NCI-H748 treated with DMSO at 0.1 percent for 48 hours (cell line): ENCODE data around the gene WDR81.
"Not testable (repeated sequence)": the region's sequence is repeated elsewhere in the genome, so short reads cannot be mapped to it uniquely, and the experiment has no call there.

Experiments used
- DNase-seq: peaks from one replicate; lab custom pipeline; 2025; lab: John Stamatoyannopoulos, UW

Gene WDR81

DNA sequence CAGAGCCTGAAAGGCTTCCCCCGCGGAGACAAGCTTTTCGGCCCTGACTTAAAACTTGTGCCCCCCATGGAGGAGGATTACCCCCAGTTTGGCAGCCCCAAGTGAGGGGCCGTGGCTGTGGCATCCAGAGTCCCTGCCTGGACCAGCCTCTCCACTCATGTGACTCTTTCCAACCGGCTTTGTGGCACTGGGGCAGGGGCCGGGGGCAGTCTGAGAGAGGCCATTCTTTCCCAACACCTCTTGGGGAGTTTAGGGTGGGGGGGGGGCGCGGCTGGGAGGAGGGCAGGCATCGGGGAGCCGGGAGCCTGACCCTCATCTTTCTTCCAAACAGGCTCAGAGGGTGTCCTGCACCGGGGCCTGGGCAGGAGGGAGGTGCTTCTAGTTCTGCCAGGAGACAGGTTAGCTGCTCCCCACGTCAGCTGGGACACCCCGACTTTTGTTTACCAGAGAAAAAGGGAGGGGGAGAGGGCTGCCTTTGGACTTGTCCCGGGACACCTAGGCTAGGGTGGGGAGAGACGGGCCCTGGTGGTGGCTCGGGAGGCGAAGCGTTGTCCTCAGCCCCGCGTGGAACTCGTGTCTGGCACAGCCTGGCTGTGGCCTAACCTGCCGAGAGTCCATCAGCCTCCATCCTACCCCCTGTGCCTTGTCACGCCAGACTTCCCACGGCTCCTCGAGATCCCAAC, 30.1 kb downstream of the WDR81 start:
- DNase-seq = no peak

DNA sequence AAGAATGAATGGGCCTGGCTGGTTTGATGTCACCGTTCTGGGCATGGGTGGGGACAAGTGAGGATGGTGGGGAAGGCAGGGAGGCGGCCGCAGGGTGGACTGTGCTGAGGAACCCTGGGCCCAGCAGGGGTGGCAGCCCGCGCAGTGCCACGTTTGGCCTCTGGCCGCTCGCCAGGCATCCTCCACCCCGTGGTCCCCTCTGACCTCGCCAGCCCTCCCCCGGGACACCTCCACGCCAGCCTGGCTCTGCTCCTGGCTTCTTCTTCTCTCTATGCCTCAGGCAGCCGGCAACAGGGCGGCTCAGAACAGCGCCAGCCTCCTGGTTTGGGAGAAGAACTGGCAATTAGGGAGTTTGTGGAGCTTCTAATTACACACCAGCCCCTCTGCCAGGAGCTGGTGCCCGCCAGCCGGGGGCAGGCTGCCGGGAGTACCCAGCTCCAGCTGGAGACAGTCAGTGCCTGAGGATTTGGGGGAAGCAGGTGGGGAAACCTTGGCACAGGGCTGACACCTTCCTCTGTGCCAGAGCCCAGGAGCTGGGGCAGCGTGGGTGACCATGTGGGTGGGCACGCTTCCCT, 30.8 kb downstream of the WDR81 start:
- no peak for DNase-seq

DNA sequence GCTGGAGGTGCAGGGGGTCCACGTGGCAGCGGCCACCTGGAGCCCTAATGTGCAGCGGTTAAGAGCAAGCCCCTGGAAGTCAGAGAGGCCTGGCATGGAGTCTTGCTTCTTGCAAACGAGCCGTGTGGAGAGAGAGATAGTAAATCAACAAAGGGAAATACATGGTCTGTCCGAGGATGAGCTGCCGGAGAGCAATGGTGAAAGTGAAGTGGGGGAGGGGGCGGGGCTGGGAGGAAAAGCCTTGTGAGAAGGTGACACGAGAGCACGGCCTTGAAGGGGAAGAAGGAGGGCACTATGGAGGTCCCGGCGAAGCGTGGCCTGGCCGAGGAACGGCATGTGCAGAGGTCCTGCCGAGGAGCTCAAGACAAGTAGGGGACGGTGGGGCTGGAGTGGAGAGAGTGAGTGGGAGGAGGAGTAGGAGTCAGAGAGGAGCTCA, 31.3 kb downstream of the WDR81 start:
- no peak for DNase-seq

DNA sequence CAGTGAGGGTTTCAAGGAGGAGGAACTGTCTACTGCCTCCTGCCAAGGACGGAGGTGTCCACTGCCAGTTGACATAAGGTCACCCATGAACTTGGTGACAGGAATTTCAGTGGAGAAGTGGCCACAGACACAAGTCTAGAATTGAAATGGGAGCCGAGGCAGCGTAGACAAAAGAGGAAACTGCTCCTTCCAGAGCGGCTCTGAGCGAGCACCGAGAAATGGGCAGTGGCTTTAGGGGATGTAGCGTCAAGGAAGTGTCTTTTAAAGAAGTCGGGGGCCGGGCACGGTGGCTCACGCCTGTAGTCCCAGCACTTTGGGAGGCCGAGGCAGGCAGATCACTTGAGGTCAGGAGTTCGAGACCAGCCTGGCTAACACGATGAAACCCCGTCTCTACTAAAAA, 34.3 kb downstream of the WDR81 start:
- no peak for DNase-seq

DNA sequence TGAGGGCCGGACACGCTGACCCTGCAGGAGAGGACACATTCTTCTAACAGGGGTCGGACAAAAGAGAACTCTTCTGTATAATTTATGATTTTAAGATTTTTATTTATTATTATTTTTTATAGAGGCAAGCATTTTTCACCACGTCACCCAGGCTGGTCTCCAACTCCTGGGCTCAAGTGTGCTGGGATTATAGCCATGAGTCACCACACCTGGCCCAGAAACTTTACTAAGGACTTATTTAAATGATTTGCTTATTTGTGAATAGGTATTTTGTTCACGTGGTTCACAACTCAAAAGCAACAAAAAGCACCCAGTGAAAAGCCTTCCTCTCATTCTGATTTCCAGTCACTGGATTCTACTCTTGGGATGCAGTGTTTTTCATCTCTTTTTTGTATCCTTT, 35.0 kb downstream of the WDR81 start:
- DNase-seq = no peak

DNA sequence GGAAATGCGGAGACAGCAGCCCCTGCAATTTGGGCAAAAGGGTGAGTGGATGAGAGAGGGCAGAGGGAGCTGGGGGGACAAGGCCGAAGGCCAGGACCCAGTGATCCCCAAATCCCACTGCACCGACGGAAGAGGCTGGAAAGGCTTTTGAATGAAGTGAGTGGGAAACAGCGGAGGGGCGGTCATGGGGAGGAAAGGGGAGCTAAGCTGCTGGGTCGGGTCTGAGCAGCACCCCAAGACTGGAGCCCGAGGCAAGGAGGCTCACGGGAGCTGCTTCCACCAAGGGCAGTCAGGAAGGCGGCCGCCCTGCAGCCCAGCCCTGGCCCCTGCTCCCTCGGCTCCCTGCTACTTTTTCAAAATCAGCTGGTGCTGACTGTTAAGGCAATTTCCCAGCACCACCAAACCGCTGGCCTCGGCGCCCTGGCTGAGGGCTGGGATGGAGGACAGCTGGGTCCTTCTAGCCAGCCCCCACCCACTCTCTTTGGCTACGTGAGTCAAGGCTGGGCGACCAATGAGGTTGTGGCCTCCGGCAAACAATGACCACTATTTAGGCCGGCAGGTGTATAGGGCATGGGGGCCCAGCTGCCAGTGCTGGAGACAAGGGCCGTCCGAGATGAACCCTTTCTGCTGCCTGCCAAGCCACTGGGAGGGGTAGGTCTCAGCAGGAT, 37.9 kb downstream of the WDR81 start:
- DNase-seq = peak; percentile 31

DNA sequence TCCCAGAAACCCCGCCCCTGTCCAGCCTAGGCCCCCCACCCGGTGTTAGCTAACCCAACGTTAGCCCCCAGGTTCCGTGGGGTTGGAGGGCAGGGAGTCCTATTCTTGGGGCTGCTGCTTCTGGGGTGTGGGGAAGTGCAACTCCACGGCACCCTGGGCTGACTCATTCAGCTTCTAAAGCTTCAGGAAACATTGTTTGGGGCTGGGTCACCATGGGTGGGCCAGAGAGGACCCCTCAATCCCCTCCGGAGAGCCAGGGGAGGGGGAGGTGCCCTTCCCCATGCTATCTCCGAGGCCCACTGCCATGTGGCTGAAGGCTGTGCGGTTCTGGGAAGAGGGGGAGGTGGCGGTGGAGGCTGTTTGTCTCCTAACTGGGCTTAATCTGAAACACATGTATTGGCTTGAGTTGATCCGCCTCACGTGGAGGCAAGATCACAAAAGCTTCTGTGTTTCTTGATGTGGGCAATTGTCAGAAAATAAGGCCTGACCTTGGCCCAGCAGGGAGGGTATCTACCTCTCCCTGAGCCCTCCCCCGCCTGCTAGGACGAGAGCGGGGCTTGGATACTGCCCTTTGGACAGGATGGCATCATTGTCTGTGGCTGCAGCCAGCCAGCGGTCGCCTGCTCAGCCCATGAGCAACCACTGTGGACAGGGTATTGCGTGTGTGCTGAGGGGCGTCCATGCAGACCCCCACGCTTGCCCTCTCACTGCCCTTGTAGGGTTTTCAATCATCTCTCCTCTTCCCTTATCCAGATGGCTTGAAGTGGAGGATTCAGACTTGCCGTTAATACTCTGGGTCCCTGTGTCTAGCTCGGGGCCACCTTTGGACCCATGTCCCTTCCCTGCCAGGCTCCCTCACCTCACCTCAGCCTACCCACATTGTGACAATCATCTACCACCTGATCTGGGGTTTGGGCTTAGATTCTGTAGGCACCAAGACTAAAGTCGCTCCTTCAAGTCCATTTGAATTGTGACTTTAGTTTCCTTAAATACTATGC, 38.7 kb downstream of the WDR81 start:
- no peak for DNase-seq

DNA sequence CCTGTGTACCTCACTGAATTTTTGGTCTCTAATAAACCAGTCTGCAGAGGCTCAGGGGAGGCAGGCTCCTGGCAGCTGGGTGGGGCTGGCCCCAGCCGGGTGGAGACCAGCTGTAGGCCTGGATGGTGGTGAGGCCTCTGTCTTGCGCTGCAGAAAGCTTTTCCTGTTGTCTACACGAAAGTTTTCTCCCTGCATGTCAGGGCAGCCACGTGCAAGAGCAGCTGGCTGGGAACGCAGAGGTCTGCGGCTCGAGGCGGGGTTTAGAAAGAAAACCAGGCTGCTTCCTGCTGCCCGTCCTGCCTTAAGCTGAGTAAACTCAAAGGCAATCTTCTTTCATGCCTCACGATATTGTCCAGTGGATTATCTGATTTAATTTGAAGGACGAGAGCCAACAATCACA, 39.8 kb downstream of the WDR81 start:
- no peak for DNase-seq

DNA sequence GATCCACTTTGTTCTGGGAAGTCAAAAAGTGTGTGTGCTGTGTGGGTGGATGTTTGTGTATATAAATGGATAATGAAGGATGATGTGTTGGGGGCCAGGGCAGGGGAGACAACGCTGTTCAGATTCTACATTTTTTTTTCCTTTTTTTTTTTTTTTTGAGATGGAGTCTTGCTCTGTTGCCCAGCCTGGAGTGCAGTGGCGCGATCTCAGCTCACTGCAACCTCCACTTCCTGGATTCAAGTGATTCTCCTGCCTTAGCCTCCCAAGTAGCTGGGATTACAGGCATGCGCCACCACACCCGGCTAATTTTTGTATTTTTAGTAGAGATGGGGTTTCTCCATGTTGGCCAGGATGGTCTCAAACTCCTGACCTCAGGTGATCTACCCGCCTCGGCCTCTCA, 40.2 kb downstream of the WDR81 start:
- DNase-seq = not testable (repeated sequence)

DNA sequence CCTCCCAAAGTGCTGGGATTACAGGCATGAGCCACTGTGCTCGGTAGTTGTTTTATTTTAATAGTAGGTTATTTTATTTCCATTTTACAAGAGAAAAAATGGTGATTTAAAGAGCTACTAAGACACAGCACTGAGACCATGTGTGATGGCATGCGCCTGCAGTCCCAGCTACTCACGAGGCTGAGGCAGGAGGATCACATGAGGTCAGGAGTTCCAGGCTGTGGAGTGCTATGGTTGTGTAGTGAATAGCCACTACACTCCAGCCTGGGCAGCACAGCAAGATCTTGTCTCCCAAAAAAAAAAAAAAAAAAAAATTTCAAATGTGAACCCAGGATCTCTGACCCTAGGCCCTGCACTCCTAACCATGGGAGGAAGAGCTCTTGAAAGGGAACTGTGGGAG, 41.1 kb downstream of the WDR81 start:
- no peak for DNase-seq

DNA sequence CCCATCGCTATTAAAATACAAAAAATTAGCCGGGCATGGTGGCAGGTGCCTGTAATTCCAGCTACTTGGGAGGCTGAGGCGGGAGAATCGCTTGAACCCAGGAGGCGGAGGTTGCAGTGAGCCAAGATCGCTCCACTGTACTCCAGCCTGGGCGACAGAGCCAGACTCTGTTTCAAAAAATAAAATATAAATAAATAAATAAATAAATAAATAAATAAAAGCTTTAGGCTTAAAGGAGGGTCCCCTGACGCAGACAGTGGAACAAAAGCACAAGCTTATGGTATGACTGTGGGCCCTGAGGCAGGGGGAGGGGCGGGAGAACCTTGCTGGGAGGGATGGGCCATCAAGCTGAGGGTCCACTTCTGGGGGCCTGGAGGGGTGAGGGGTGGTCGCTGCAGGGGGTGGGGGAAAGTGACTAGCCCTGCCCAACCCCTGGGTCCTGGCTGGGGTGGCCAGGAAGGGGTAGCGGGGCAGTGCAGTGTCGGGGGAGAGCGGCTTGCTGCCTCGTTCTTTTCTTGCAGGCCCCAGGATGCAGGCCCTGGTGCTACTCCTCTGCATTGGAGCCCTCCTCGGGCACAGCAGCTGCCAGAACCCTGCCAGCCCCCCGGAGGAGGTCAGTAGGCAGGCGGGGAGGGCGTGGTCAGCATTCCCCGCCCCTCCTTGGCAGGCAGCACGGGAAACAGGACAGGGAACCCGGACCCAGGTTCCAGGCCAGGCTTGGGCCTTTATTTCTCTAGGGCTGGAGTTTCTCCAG, 42.1 kb downstream of the WDR81 start:
- DNase-seq = no peak

DNA sequence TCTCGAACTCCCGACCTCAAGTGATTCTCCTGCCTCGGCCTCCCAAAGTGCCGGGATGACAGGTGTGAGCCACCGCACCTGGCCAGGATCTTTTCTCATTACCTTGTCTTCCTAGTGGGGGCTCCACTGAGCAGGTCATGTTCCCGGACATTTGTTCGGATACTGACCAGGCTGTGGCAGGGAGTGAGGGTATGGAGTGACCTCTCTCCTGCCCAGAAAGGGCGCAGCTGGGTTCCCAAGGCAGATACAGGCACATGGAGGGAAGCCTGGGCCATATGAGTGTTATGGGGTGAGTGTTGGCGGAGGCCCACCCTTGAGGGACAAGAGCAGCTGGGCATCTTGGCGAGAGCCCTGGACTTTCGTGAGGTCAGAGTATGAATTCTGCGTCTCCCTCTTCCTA, 42.9 kb downstream of the WDR81 start:
- DNase-seq = no peak

DNA sequence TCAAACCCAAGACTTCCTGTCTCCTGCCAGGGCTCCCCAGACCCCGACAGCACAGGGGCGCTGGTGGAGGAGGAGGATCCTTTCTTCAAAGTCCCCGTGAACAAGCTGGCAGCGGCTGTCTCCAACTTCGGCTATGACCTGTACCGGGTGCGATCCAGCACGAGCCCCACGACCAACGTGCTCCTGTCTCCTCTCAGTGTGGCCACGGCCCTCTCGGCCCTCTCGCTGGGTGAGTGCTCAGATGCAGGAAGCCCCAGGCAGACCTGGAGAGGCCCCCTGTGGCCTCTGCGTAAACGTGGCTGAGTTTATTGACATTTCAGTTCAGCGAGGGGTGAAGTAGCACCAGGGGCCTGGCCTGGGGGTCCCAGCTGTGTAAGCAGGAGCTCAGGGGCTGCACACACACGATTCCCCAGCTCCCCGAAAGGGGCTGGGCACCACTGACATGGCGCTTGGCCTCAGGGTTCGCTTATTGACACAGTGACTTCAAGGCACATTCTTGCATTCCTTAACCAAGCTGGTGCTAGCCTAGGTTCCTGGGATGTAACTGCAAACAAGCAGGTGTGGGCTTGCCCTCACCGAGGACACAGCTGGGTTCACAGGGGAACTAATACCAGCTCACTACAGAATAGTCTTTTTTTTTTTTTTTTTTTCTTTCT, 45.4 kb downstream of the WDR81 start:
- DNase-seq = no peak

DNA sequence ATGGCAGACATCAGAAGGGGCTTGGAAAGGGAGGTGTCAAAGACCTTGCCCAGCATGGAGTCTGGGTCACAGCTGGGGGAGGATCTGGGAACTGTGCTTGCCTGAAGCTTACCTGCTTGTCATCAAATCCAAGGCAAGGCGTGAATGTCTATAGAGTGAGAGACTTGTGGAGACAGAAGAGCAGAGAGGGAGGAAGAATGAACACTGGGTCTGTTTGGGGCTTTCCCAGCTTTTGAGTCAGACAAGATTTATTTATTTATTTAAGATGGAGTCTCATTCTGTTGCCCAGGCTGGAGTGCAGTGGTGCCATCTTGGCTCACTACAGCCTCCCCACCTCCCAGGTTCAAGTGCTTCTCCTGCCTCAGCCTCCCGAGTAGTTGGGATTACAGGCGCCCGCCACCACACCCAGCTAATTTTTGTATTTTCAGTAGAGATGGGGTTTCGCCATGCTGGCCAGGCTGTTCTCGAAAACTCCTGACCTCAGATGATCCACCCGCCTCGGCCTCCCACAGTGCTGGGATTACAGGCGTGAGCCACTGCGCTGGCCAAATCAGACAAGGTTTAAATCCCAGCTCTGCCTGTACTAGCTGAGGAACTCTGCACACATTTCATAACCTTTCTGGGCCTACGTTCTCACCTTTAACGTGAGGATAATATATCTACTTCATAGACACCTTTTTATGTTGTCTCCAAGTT, 48.6 kb downstream of the WDR81 start:
- DNase-seq = not testable (repeated sequence)

DNA sequence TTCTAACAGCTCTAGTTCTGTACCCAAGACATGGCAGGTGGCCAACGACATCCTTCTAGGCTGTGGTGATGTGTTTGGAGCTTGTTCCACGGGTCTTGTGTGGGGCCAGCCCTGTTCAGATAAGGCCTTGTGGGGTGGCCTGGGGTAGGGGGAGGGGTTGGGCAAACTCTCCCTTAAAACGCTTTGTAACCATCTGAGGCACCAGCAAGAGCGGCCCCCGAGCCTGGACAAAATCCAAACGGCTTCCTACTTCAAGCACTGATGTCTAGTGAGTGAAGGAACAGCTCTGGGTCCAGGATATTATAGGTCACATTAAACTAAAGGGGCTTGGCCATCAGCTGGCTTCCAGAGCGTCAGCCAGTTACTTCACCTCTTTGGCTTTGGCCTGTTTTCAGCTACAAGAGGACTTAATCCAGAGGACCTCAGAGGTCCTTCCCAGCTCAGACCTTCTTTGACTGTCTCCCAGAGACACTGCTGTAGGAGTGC, 49.2 kb downstream of the WDR81 start:
- DNase-seq = no peak

DNA sequence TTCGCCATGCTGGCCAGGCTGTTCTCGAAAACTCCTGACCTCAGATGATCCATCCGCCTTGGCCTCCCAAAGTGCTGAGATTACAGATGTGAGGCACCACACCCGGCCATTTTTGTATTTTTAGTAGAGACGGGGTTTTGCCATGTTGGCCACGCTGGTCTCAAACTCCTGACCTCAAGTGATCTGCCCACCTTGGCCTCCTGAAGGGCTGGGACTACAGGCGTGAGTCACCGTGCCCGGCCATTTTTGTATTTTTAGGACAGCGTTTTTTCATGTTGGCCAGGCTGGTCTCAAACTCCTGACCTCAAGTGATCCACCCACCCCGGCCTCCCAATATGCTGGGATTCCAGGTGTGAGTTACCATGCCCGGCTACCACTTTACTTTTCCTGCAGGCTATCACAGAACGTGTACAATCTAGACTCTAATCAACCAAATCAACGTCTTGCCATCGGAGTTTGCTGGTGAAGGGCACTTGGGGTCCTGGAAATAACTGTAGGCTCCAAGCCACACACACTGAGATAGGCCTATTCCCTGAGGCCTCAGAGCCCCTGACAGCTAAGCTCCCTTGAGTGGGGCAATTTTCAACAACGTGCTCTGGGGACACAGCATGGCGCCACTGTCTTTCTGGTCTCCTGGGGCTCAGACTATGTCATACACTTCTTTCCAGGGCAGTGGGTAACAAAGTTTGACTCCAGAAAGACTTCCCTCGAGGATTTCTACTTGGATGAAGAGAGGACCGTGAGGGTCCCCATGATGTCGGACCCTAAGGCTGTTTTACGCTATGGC, 50.1 kb downstream of the WDR81 start:
- no peak for DNase-seq

DNA sequence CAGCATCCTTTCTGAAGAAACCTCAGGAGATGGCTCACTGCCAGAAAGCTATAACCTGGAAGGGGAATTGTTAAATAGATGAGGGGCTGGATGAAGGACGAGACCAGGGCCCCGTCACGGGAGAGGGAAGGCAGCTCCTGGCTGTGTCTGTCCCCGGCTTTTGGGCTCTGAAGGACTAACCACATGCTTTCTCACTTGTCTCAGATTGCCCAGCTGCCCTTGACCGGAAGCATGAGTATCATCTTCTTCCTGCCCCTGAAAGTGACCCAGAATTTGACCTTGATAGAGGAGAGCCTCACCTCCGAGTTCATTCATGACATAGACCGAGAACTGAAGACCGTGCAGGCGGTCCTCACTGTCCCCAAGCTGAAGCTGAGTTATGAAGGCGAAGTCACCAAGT, 51.8 kb downstream of the WDR81 start:
- no peak for DNase-seq

DNA sequence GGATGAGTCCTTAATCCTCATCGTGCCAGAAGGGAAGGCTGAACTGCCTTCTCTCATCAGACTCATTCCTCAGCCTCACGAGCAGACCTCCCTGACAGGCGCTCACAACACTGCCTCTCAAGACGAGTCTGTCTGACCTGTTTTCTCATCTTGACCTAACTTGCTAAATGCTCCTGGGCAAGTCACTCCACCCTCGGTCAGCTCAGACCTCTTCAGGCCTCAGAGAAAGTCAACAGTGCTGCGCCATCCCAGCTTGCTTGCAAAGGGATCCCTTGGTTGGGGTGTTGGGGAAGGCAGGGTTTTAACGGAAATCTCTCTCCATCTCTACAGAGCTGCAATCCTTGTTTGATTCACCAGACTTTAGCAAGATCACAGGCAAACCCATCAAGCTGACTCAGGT, 52.4 kb downstream of the WDR81 start:
- DNase-seq = no peak

DNA sequence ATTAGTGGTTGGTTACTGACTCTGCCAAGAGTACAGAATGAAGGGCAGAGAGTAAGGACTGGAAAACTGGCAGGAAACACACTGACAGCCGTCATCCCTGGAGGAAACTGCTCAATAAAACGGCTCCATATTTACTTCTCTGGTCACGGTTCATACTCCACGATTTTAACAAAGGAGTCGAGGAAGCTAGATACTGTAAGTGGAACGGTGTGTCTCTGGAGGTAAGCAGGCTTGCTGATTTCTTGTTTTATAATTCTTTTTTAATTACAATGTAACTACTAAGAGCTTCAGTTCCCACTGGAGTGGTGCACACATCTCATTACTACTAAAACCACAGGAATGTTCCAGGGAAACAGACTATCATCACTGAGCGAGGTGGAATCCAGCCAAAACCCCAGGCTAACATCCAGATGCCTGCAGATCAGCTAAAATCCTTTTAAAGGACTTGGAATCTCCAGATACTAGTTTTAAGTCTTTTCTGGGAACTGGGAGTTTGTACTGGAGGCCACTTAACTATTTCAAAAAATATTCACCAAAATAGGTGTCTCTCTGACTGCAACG, 55.1 kb downstream of the WDR81 start:
- no peak for DNase-seq
